DND-41 (cell line): ENCODE data around the gene CCDC192.
"Not testable (repeated sequence)": the region's sequence is repeated elsewhere in the genome, so short reads cannot be mapped to it uniquely, and the experiment has no call there.

Experiments used
- CTCF ChIP-seq: IDR thresholded peaks from 2 replicates; pipeline ENCODE4 v1.5.1; 2012; ENCODE audit warnings: borderline replicate concordance, low read length, moderate library complexity, mild to moderate bottlenecking; ENCODE audit not compliant: poor library complexity, severe bottlenecking; ENCODE audit errors: extremely low read depth
- EZH2 ChIP-seq: IDR thresholded peaks from 3 replicates; pipeline ENCODE4 v1.6.1; 2012; ENCODE audit warnings: borderline replicate concordance, low read depth, mild to moderate bottlenecking, moderate library complexity, low read length, inconsistent platforms; ENCODE audit not compliant: severe bottlenecking

GRCh38 chr5:127782450-127782849, 79.3 kb downstream of the CCDC192 start:
- not testable (repeated sequence) for TF ChIP-seq CTCF, EZH2
